SIG-M5 treated with dmso at 0.1 percent for 504 hours (cell line): ENCODE data around the gene PROSER3.

Experiments used
- DNase-seq: peaks from one replicate; lab custom pipeline; 2025; ENCODE audit not compliant: unreplicated experiment; lab: John Stamatoyannopoulos, UW

PROSER3 gene

GRCh38 chr19:35757749-35758608, at the start of gene PROSER3:
PROSER3 (plus strand) TSS chr19:35758176; CDS start chr19:35758216, 40 bp downstream.
- peak; percentile 99 for DNase-seq

- no peak for DNase-seq
These were observed 49.6 kb upstream of the PROSER3 start for GRCh38 chr19:35708391-35708790.

GRCh38 chr19:35710784-35711723, 46.9 kb upstream of the PROSER3 start:
- DNase-seq = no peak

GRCh38 chr19:35712567-35713505, 45.1 kb upstream of the PROSER3 start:
- no peak for DNase-seq

- no peak for DNase-seq
These were observed 44.5 kb upstream of the PROSER3 start for GRCh38 chr19:35713506-35713850.

GRCh38 chr19:35713904-35714495, 44.0 kb upstream of the PROSER3 start:
- DNase-seq = no peak

- DNase-seq = peak; percentile 46
These were observed 43.2 kb upstream of the PROSER3 start for GRCh38 chr19:35714601-35715354.

GRCh38 chr19:35715355-35715809, 42.6 kb upstream of the PROSER3 start:
- no peak for DNase-seq

GRCh38 chr19:35715981-35716800, 41.8 kb upstream of the PROSER3 start:
- DNase-seq = no peak

- peak; percentile 94 for DNase-seq
These were observed 40.9 kb upstream of the PROSER3 start for GRCh38 chr19:35716801-35717664.

- no peak for DNase-seq
These were observed 40.2 kb upstream of the PROSER3 start, which contains the start of gene KMT2B for GRCh38 chr19:35717665-35718344. KMT2B (plus strand) TSS chr19:35718003; CDS start chr19:35718019, 16 bp downstream.

GRCh38 chr19:35718345-35719041, 39.5 kb upstream of the PROSER3 start:
- no peak for DNase-seq

- no peak for DNase-seq
These were observed 38.4 kb upstream of the PROSER3 start for GRCh38 chr19:35719402-35720162.

- DNase-seq = no peak
These were observed 37.8 kb upstream of the PROSER3 start for GRCh38 chr19:35720163-35720524.

GRCh38 chr19:35720648-35721047, 37.3 kb upstream of the PROSER3 start:
- DNase-seq = no peak

- no peak for DNase-seq
These were observed 36.6 kb upstream of the PROSER3 start for GRCh38 chr19:35721374-35721773.
